Ishikawa (cell line): Measurements from ENCODE around the gene RBMS3.

Experiments used
- CEBPB ChIP-seq: IDR thresholded peaks from 2 replicates; pipeline ENCODE4 v1.6.1; 2012
- CREB1 ChIP-seq: IDR thresholded peaks from 2 replicates; pipeline ENCODE4 v1.6.1; 2012; ENCODE audit warnings: low read depth
- EGR1 ChIP-seq: IDR thresholded peaks from 2 replicates; pipeline ENCODE4 v1.6.1; 2012
- EP300 ChIP-seq: IDR thresholded peaks from 2 replicates; pipeline ENCODE4 v1.6.1; 2012; ENCODE audit warnings: borderline replicate concordance
- MAX ChIP-seq: IDR thresholded peaks from 2 replicates; pipeline ENCODE4 v1.6.1; 2012
- RAD21 ChIP-seq: IDR thresholded peaks from 2 replicates; pipeline ENCODE4 v1.6.1; 2012; ENCODE audit warnings: low read depth
- REST ChIP-seq: IDR thresholded peaks from 2 replicates; pipeline ENCODE4 v1.6.1; 2012; ENCODE audit warnings: low read depth, mild to moderate bottlenecking
- TAF1 ChIP-seq: IDR thresholded peaks from 2 replicates; pipeline ENCODE4 v1.6.1; 2012; ENCODE audit warnings: low read depth, mild to moderate bottlenecking
- TCF12 ChIP-seq: IDR thresholded peaks from 2 replicates; pipeline ENCODE4 v1.6.1; 2012; ENCODE audit warnings: low read depth
- YY1 ChIP-seq: IDR thresholded peaks from 2 replicates; pipeline ENCODE4 v1.6.1; 2012; ENCODE audit warnings: low read depth
- ZBTB7A ChIP-seq: IDR thresholded peaks from 2 replicates; pipeline ENCODE4 v1.6.1; 2012; ENCODE audit warnings: low read depth

- TF ChIP-seq TAF1: no peak
- TF ChIP-seq TCF12: no peak
- no peak for TF ChIP-seq EGR1
- TF ChIP-seq ZBTB7A: no peak
- no peak for TF ChIP-seq CEBPB
- no peak for TF ChIP-seq RAD21
- no peak for TF ChIP-seq CREB1
- no peak for TF ChIP-seq REST
- no peak for TF ChIP-seq MAX
- no peak for TF ChIP-seq EP300
- TF ChIP-seq YY1: no peak
Measured at GRCh38 chr3:29755416-29755815, 474.5 kb downstream of the RBMS3 start.
